ENCODE data around the gene TCP11L1.
"Not testable (repeated sequence)": the region's sequence is repeated elsewhere in the genome, so short reads cannot be mapped to it uniquely, and the experiment has no call there.

TCP11L1 gene

GRCh38 chr11:33028537-33028914 lies 10.8 kb upstream of the TCP11L1 start:
- no peak for DNase-seq (ENCODE audit: low read depth in 2 of 2)

GRCh38 chr11:33029218-33029617 lies 10.2 kb upstream of the TCP11L1 start:
- DNase-seq (ENCODE audit: low read depth in 2 of 2) = not testable (repeated sequence)

GRCh38 chr11:33033493-33033892 lies 5.9 kb upstream of the TCP11L1 start:
- DNase-seq (ENCODE audit: low read depth in 2 of 2) = no peak

- no peak for DNase-seq (ENCODE audit: low read depth in 2 of 2)
Measured at GRCh38 chr11:33035011-33035410, 4.4 kb upstream of the TCP11L1 start.

GRCh38 chr11:33040033-33040861 lies 875 bp downstream of the TCP11L1 start:
- no peak for DNase-seq (ENCODE audit: low read depth in 2 of 2)

- no peak for DNase-seq (ENCODE audit: low read depth in 2 of 2)
Measured at GRCh38 chr11:33040862-33041453, 1.6 kb downstream of the TCP11L1 start.

GRCh38 chr11:33043221-33043830 lies 4.0 kb downstream of the TCP11L1 start:
- DNase-seq (ENCODE audit: low read depth in 2 of 2) = no peak

- DNase-seq (ENCODE audit: low read depth in 2 of 2) = no peak
Measured at GRCh38 chr11:33044285-33044756, 4.9 kb downstream of the TCP11L1 start.

GRCh38 chr11:33045551-33046255 lies 6.3 kb downstream of the TCP11L1 start:
- DNase-seq (ENCODE audit: low read depth in 2 of 2) = no peak

- DNase-seq (ENCODE audit: low read depth in 2 of 2) = not testable (repeated sequence)
Measured at GRCh38 chr11:33048701-33049100, 9.3 kb downstream of the TCP11L1 start.

- not testable (repeated sequence) for DNase-seq (ENCODE audit: low read depth in 2 of 2)
Measured at GRCh38 chr11:33049565-33050408, 10.4 kb downstream of the TCP11L1 start.

GRCh38 chr11:33052231-33052630 lies 12.9 kb downstream of the TCP11L1 start:
- no peak for DNase-seq (ENCODE audit: low read depth in 2 of 2)

GRCh38 chr11:33055375-33055774 lies 16.0 kb downstream of the TCP11L1 start:
- no peak for DNase-seq (ENCODE audit: low read depth in 2 of 2)

- DNase-seq (ENCODE audit: low read depth in 2 of 2) = no peak
Measured at GRCh38 chr11:33057284-33057683, 17.9 kb downstream of the TCP11L1 start.

- DNase-seq (ENCODE audit: low read depth in 2 of 2) = no peak
Measured at GRCh38 chr11:33059331-33060007, 20.1 kb downstream of the TCP11L1 start.

- DNase-seq (ENCODE audit: low read depth in 2 of 2) = no peak
Measured at GRCh38 chr11:33060271-33060670, 20.9 kb downstream of the TCP11L1 start.

- DNase-seq (ENCODE audit: low read depth in 2 of 2) = no peak
Measured at GRCh38 chr11:33062137-33062536, 22.8 kb downstream of the TCP11L1 start.

- no peak for DNase-seq (ENCODE audit: low read depth in 2 of 2)
Measured at GRCh38 chr11:33063326-33063881, 24.0 kb downstream of the TCP11L1 start.

- DNase-seq (ENCODE audit: low read depth in 2 of 2) = no peak
Measured at GRCh38 chr11:33064033-33064825, 24.9 kb downstream of the TCP11L1 start.

GRCh38 chr11:33064866-33065265 lies 25.5 kb downstream of the TCP11L1 start:
- DNase-seq (ENCODE audit: low read depth in 2 of 2) = no peak
